ENCODE measurements around the gene S100A4.

Gene S100A4

DNA sequence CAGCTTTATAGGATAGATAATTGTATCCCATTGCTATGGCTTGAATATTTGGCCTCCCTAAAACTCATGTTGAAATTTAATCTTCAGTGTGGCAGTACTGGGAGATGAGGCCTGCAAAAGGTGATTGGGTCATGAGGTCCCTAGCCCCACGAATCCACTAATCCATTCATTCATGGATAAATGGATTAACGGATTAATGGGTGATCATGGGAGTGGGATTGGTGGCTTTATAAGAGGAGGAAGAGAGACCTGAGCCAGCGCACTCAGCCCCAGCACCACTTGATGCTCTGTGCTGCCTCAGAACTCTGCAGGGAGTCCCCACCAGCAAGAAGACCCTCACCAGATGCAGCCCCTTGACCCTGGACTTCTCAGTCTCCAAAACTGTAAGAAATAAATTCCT is 41.8 kb downstream of the S100A4 start:
- no peak for DNase-seq

DNA sequence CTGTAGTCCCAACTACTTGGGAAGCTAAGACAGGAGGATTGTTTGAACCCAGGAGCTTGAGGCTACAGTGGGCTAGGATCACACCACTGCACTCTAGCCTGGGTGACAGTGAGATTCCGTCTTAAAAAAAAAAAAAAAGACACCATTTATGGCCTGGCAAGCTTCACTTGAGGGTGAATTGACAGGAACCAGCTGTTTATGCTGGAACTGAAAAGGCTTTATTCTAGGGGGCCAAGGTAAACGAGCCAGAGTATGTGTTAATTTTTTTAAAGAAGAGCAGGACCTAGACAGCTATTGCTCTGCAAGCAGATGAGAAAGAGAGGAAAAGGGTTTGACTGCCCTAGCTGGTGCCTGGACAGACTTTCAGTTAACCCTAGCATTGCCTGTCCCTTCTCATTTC is 46.9 kb downstream of the S100A4 start:
- no peak for DNase-seq

DNA sequence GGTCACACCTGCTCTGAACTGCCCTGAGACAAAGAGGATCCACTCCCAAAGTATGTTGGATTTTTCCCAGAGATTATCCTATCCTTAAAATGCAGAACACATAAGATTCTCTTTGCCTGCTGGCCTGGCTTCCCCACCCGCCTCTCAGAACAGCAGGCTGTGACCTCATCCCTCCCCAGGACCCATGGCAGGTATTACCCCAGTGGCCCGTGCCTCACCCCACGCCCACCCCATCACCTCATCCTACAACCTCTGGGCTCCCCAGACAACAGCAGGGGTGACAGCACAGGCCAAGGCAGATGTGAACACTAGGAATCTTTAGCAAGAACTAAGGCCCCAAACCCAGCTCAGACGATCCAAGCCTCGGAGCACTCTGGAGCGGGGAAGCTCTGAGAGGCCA is 50.1 kb downstream of the S100A4 start:
- DNase-seq = no peak

DNA sequence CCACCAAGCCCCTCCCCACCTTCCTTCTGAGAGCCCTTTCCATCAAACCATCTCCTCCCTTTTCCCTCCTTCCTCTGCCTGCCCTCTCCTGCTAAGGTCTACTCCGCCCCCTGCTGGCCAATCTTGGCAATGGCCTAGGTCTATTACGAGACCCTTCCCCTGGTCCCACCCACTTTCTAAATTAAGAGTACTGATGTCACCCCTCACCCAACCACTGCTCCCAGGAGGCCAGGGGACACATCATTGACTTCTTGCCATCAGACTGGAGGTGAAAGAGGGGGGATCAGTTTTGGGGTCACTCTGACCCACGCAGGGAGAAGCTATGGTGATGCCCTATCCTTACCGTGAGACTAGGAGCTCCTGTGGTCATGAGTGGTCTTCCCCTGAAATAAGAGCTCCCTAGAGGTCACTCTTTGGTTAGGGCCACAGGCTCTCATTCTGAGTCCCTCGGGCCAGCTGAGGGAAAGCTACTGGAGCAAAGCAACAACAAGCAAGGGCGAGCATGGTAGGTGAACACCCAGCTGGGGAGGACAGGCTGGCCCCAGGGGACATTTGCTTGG is 50.5 kb downstream of the S100A4 start:
- peak; percentile 39 for DNase-seq
